HCT116 (cell line): ENCODE results near the gene TGFBR3. TPM values are rescaled to one million over a fixed set of nuclear protein-coding genes. Genes with fewer than 3 reads are reported as not detected.

Experiments
- ATAC-seq: fragments of 200-7000 bp; cut with Tn5 transposase; 2 replicates; pipeline ENCODE4 v1.9.1; 2020; ENCODE audit warnings: mild to moderate bottlenecking, moderate library complexity
- BruUV-seq: library from RNA; stranded (reverse); fragments of 400-500 nt; replicated peaks from 2 replicates; lab custom pipeline; 2021; lab: Mats Ljungman, UMichigan
- CTCF ChIA-PET: fragments of 300-600 bp; sonication (Branson Sonifier 250); formaldehyde crosslinking; loops from one replicate; lab custom pipeline; 2021; ENCODE audit warnings: antibody characterized with exemption; lab: Charles Lee
- POLR2A ChIA-PET: fragments of 300-600, 350-600 bp; sonication (Branson Sonifier 250); formaldehyde crosslinking; loops from one replicate; lab custom pipeline; 2021; ENCODE audit warnings: antibody characterized with exemption; lab: Charles Lee
- RAD21 ChIA-PET, 2 experiments: fragments of 300-600 bp; sonication (Branson Sonifier 250); formaldehyde crosslinking; loops; one replicate each; lab custom pipeline; 2023; ENCODE audit warnings: low total read pairs in 2 of 2; ENCODE audit not compliant: uncharacterized antibody in 2 of 2, unreplicated experiment in 2 of 2, low non-redundant PET in 1 of 2; lab: Charles Lee
- DNase-seq: peaks from one replicate; pipeline ENCODE4 v3.0.0-alpha.2; 2010; ENCODE audit warnings: low read depth, low spot score
- H2AFZ ChIP-seq: fragments of 200-600 bp; shearing (Covaris generic), sonication (generic); 2 replicates; pipeline ENCODE4 v1.6.1; 2017; ENCODE audit warnings: low read depth, mixed run types, mixed read lengths, antibody characterized with exemption, low read length; ENCODE audit not compliant: poor library complexity, severe bottlenecking
- H3K27ac ChIP-seq: 2 replicates; pipeline ENCODE4 v1.5.1; 2012; ENCODE audit warnings: low read depth, low read length
- H3K27me3 ChIP-seq: fragments of 200-600 bp; sonication (generic); 2 replicates; pipeline ENCODE4 v1.6.1; 2016; ENCODE audit warnings: mixed run types, low read length, mixed read lengths; ENCODE audit not compliant: insufficient read depth
- H3K36me3 ChIP-seq, 2 experiments: fragments of 200-500 bp in 1 of 2; fragments of 200-600 bp in 1 of 2; sonication (Bioruptor generic) in 1 of 2; sonication (generic) in 1 of 2; 2 replicates each; pipeline versions ENCODE4 v1.5.1 to v1.6.1; 2014 to 2016; ENCODE audit warnings: low read length in 2 of 2, inconsistent platforms in 1 of 2, mixed read lengths in 1 of 2, mixed run types in 1 of 2; ENCODE audit not compliant: insufficient read depth in 2 of 2, control insufficient read depth in 1 of 2
- H3K4me1 ChIP-seq, 2 experiments: fragments of 200-600 bp in 1 of 2; sonication (generic) in 1 of 2; 2 replicates each; pipeline versions ENCODE4 v1.5.1 to v1.6.1; 2012 to 2017; ENCODE audit warnings: low read length in 2 of 2, inconsistent platforms in 1 of 2, mild to moderate bottlenecking in 1 of 2, mixed read lengths in 1 of 2, mixed run types in 1 of 2, moderate library complexity in 1 of 2; ENCODE audit not compliant: insufficient read depth in 2 of 2, control insufficient read depth in 1 of 2
- H3K4me2 ChIP-seq: fragments of 200-600 bp; sonication (generic); 2 replicates; pipeline ENCODE4 v1.6.1; 2017; ENCODE audit warnings: mixed run types, low read length, mixed read lengths
- H3K4me3 ChIP-seq, 2 experiments: fragments of 200-600 bp in 1 of 2; sonication (generic) in 1 of 2; replicated peaks in 1 of 2; 2 replicates each; pipeline ENCODE4 v1.5.1; 2011 to 2016; ENCODE audit warnings: low read length in 2 of 2, control low read depth in 1 of 2, low read depth in 1 of 2, mild to moderate bottlenecking in 1 of 2, mixed read lengths in 1 of 2, mixed run types in 1 of 2
- H3K79me2 ChIP-seq: fragments of 200-600 bp; sonication (generic); 2 replicates; pipeline ENCODE4 v1.6.1; 2017; ENCODE audit warnings: mild to moderate bottlenecking, mixed run types, low read length, moderate library complexity, mixed read lengths; ENCODE audit not compliant: insufficient read depth
- H3K9ac ChIP-seq: fragments of 200-600 bp; sonication (generic); 2 replicates; pipeline ENCODE4 v1.6.1; 2016; ENCODE audit warnings: low read length, mixed read lengths
- H3K9me2 ChIP-seq: fragments of 200-600 bp; sonication (generic), shearing (Covaris generic); 2 replicates; pipeline ENCODE4 v1.6.1; 2017; ENCODE audit warnings: mixed run types, mild to moderate bottlenecking, moderate library complexity; ENCODE audit not compliant: insufficient read depth
- H3K9me3 ChIP-seq, 2 experiments: fragments of 200-500 bp in 1 of 2; fragments of 200-600 bp in 1 of 2; sonication (Bioruptor generic) in 1 of 2; sonication (generic) in 1 of 2; 2 replicates each; pipeline ENCODE4 v1.6.1; 2014 to 2017; ENCODE audit warnings: low read length in 2 of 2, mixed read lengths in 2 of 2, inconsistent platforms in 1 of 2, low read depth in 1 of 2, mild to moderate bottlenecking in 1 of 2, mixed run types in 1 of 2, moderate library complexity in 1 of 2; ENCODE audit not compliant: control insufficient read depth in 1 of 2, insufficient read depth in 1 of 2
- H4K20me1 ChIP-seq: fragments of 200-600 bp; sonication (generic), shearing (Covaris generic); 2 replicates; pipeline ENCODE4 v1.6.1; 2017; ENCODE audit warnings: mixed run types, mild to moderate bottlenecking, moderate library complexity; ENCODE audit not compliant: insufficient read depth
- CBX3 ChIP-seq: IDR thresholded peaks from 2 replicates; pipeline ENCODE4 v1.6.1; 2012; ENCODE audit warnings: low read depth
- CEBPB ChIP-seq: IDR thresholded peaks from 2 replicates; pipeline ENCODE4 v1.6.1; 2012; ENCODE audit warnings: low read depth
- CTCF ChIP-seq, 3 experiments: fragments of 200-600 bp in 1 of 3; sonication (generic) in 1 of 3; IDR thresholded peaks in 2 of 3; conservative IDR thresholded peaks in 1 of 3; 2 replicates each; pipeline ENCODE4 v1.5.1; 2012 to 2017; ENCODE audit warnings: low read depth in 2 of 3, low read length in 2 of 3, antibody characterized with exemption in 1 of 3, borderline replicate concordance in 1 of 3, control low read depth in 1 of 3, mild to moderate bottlenecking in 1 of 3, mixed read lengths in 1 of 3, mixed run types in 1 of 3, moderate library complexity in 1 of 3; ENCODE audit not compliant: insufficient read depth in 1 of 3
- EGR1 ChIP-seq: IDR thresholded peaks from 2 replicates; pipeline ENCODE4 v1.6.1; 2012; ENCODE audit warnings: low read depth
- FOSL1 ChIP-seq: IDR thresholded peaks from 2 replicates; pipeline ENCODE4 v1.6.1; 2012; ENCODE audit warnings: low read depth
- MAX ChIP-seq: IDR thresholded peaks from 2 replicates; pipeline ENCODE4 v1.6.1; 2012
- POLR2A ChIP-seq: IDR thresholded peaks from 2 replicates; pipeline ENCODE4 v1.7.0; 2011; ENCODE audit warnings: borderline replicate concordance; ENCODE audit not compliant: insufficient read depth, insufficient read length; ENCODE audit errors: extremely low read depth
- POLR2AphosphoS5 ChIP-seq: IDR thresholded peaks from 2 replicates; pipeline ENCODE4 v1.6.1; 2011; ENCODE audit warnings: mild to moderate bottlenecking, low read depth, low read length, moderate library complexity
- SIN3A ChIP-seq: IDR thresholded peaks from 2 replicates; pipeline ENCODE4 v1.6.1; 2012; ENCODE audit warnings: low read depth
- SP1 ChIP-seq: IDR thresholded peaks from 2 replicates; pipeline ENCODE4 v1.6.1; 2012; ENCODE audit warnings: low read depth
- SRF ChIP-seq: IDR thresholded peaks from 2 replicates; pipeline ENCODE4 v1.6.1; 2012; ENCODE audit warnings: low read depth
- YY1 ChIP-seq: IDR thresholded peaks from 2 replicates; pipeline ENCODE4 v1.6.1; 2011; ENCODE audit warnings: low read length, low read depth, moderate library complexity, mild to moderate bottlenecking; ENCODE audit not compliant: insufficient replicate concordance; ENCODE audit errors: extremely low read depth
- ZBTB33 ChIP-seq: IDR thresholded peaks from 2 replicates; pipeline ENCODE4 v1.6.1; 2011; ENCODE audit warnings: mild to moderate bottlenecking, low read length, moderate library complexity; ENCODE audit not compliant: insufficient replicate concordance; ENCODE audit errors: extremely low read depth
- ZFX ChIP-seq: fragments of 450-650 bp; IDR thresholded peaks from 2 replicates; pipeline ENCODE4 v1.6.1; 2017
- ZNF274 ChIP-seq: fragments of 200-500 bp; sonication (Bioruptor generic); IDR thresholded peaks from 2 replicates; pipeline ENCODE4 v1.6.1; 2014; ENCODE audit warnings: mild to moderate bottlenecking, low read depth, low read length, inconsistent platforms
- intact Hi-C: fragments of 100-400 bp; cut with micrococcal nuclease; formaldehyde crosslinking; loops from 2 replicates; pipeline ENCODE4 v1.10.0; 2022
- total RNA-seq: library from RNA; stranded (reverse); gene quantifications from one replicate; pipeline ENCODE4 v1.2.1, GENCODE V29; 2021; ENCODE audit not compliant: unreplicated experiment

TGFBR3 gene
- total RNA-seq, 1 experiment from 2014 or later, result 7.1 TPM

GRCh38 chr1:91755702-91756287 is 130.2 kb downstream of the TGFBR3 start:
- no peak for ATAC-seq
- Histone ChIP-seq H3K27ac (no peak overlapping the region), H3K36me3 (no peaks in the 10 kb centered on the region), H3K9me2 (no peaks in the 10 kb centered on the region), H3K9me3 (no peaks in the 10 kb centered on the region), H3K79me2 (no peaks in the 10 kb centered on the region), H3K4me1 (no peaks in the 10 kb centered on the region), H3K4me2 (no peak overlapping the region), H3K9ac (no peak overlapping the region), H4K20me1 (no peaks in the 10 kb centered on the region), H3K27me3 (no peaks in the 10 kb centered on the region), H2AFZ (no peak overlapping the region), H3K4me3 (no peak overlapping the region)
- TF ChIP-seq ZBTB33, result no peak
- no peak for TF ChIP-seq CTCF (IDR thresholded peaks at IDR 0.05 in 2 of 3, conservative IDR thresholded peaks at IDR 0.05 in 1 of 3; ENCODE audit: borderline replicate concordance in 1 of 3, insufficient read depth in 1 of 3, low read depth in 2 of 3, low read length in 2 of 3)
- TF ChIP-seq FOSL1, result no peak
- TF ChIP-seq ZNF274, result no peak
- TF ChIP-seq EGR1, result no peak
- no peak for TF ChIP-seq SP1
- TF ChIP-seq CEBPB, result no peak
- no peak for TF ChIP-seq SIN3A
- no peak for TF ChIP-seq SRF
- TF ChIP-seq CBX3, result no peak
- no peak for TF ChIP-seq MAX
- no peak for TF ChIP-seq ZFX
- no peak for TF ChIP-seq POLR2AphosphoS5
- no peak for TF ChIP-seq YY1
- TF ChIP-seq POLR2A, result no peak
- intact Hi-C loops, result no loop called here
- no TSS peak for BruUV-seq
- ChIA-PET RAD21 (no interaction called here), CTCF (no interaction called here), POLR2A (no interaction called here)
- DNase-seq, result no peak
